DND-41 (cell line): ENCODE results near the gene EDC3.

Experiments used
- ATAC-seq: fragments of 200-7000 bp; cut with Tn5 transposase; 3 replicates; pipeline ENCODE4 v1.9.1; 2021; ENCODE audit warnings: low read depth; ENCODE audit not compliant: insufficient read depth
- DNase-seq: peaks from one replicate; pipeline ENCODE4 v3.0.0-alpha.2; 2020
- H2AFZ ChIP-seq: 2 replicates; pipeline ENCODE4 v1.6.0; 2012; ENCODE audit warnings: low read depth, low read length
- H3K27ac ChIP-seq: 2 replicates; pipeline ENCODE4 v1.5.1; 2012; ENCODE audit warnings: low read length, inconsistent platforms
- H3K27me3 ChIP-seq: fragments of 200-600 bp; sonication (generic); 2 replicates; pipeline ENCODE4 v1.6.0; 2012; ENCODE audit warnings: low read length, mild to moderate bottlenecking, inconsistent platforms; ENCODE audit not compliant: insufficient read depth, poor library complexity
- H3K36me3 ChIP-seq: 2 replicates; pipeline ENCODE4 v1.5.1; 2012; ENCODE audit warnings: low read length, inconsistent platforms; ENCODE audit not compliant: insufficient read depth
- H3K4me1 ChIP-seq: 2 replicates; pipeline ENCODE4 v1.5.1; 2012; ENCODE audit warnings: mild to moderate bottlenecking, low read length; ENCODE audit not compliant: insufficient read depth
- H3K4me2 ChIP-seq: 2 replicates; pipeline ENCODE4 v1.6.0; 2012; ENCODE audit warnings: mild to moderate bottlenecking, moderate library complexity, low read length, inconsistent platforms; ENCODE audit not compliant: insufficient read depth
- H3K4me3 ChIP-seq, 2 experiments: fragments of 200-600 bp in 1 of 2; shearing (Covaris generic) in 1 of 2; 2 replicates each; pipeline ENCODE4 v1.5.1; 2012 to 2016; ENCODE audit warnings: inconsistent platforms in 2 of 2, low read length in 2 of 2, mild to moderate bottlenecking in 2 of 2, low read depth in 1 of 2, moderate library complexity in 1 of 2
- H3K79me2 ChIP-seq: 2 replicates; pipeline ENCODE4 v1.6.0; 2012; ENCODE audit warnings: low read length, inconsistent platforms; ENCODE audit not compliant: insufficient read depth
- H3K9ac ChIP-seq: 2 replicates; pipeline ENCODE4 v1.6.0; 2012; ENCODE audit warnings: low read depth, mild to moderate bottlenecking, inconsistent platforms, low read length, moderate library complexity
- H3K9me3 ChIP-seq: 2 replicates; pipeline ENCODE4 v1.5.1; 2012; ENCODE audit warnings: low read length, moderate library complexity, mild to moderate bottlenecking, inconsistent platforms; ENCODE audit not compliant: insufficient read depth, severe bottlenecking
- H4K20me1 ChIP-seq: 2 replicates; pipeline ENCODE4 v1.6.0; 2012; ENCODE audit warnings: low read length; ENCODE audit not compliant: insufficient read depth
- CTCF ChIP-seq: IDR thresholded peaks from 2 replicates; pipeline ENCODE4 v1.5.1; 2012; ENCODE audit warnings: borderline replicate concordance, low read length, moderate library complexity, mild to moderate bottlenecking; ENCODE audit not compliant: poor library complexity, severe bottlenecking; ENCODE audit errors: extremely low read depth
- EZH2 ChIP-seq: IDR thresholded peaks from 3 replicates; pipeline ENCODE4 v1.6.1; 2012; ENCODE audit warnings: borderline replicate concordance, low read depth, mild to moderate bottlenecking, moderate library complexity, low read length, inconsistent platforms; ENCODE audit not compliant: severe bottlenecking

The EDC3 gene

GRCh38 chr15:74727727-74728126, 31.9 kb upstream of the EDC3 start:
- Histone ChIP-seq H4K20me1 (no peaks in the 10 kb centered on the region), H3K9ac (no peak overlapping the region), H3K4me2 (no peak overlapping the region), H3K27ac (no peak overlapping the region), H3K9me3 (no peaks in the 10 kb centered on the region), H3K4me1 (no peaks in the 10 kb centered on the region), H3K27me3 (peaks cover 6% of the 10 kb centered on the region), H3K79me2 (no peaks in the 10 kb centered on the region), H3K36me3 (no peaks in the 10 kb centered on the region), H2AFZ (no peak overlapping the region), H3K4me3 (no peak overlapping the region)
- no peak for TF ChIP-seq CTCF
- no peak for TF ChIP-seq EZH2
- ATAC-seq (no peak), DNase-seq (no peak)

GRCh38 chr15:74726774-74727164, 30.9 kb upstream of the EDC3 start:
- H3K27ac ChIP-seq, result no peak overlapping the region
- ATAC-seq, result no peak
- no peak for TF ChIP-seq EZH2
- TF ChIP-seq CTCF, result no peak
- no peaks in the 10 kb centered on the region for H4K20me1 ChIP-seq
- H3K4me1 ChIP-seq, result no peaks in the 10 kb centered on the region
- no peak overlapping the region for H2AFZ ChIP-seq
- H3K36me3 ChIP-seq, result no peaks in the 10 kb centered on the region
- H3K79me2 ChIP-seq, result no peaks in the 10 kb centered on the region
- no peak for DNase-seq
- H3K4me2 ChIP-seq, result no peak overlapping the region
- H3K9ac ChIP-seq, result no peak overlapping the region
- H3K4me3 ChIP-seq, result no peak overlapping the region
- H3K9me3 ChIP-seq, result no peaks in the 10 kb centered on the region
- H3K27me3 ChIP-seq, result peaks cover 8% of the 10 kb centered on the region

- H3K4me2 ChIP-seq, result no peak overlapping the region
- no peaks in the 10 kb centered on the region for H3K4me1 ChIP-seq
- H3K27me3 ChIP-seq, result peaks cover 8% of the 10 kb centered on the region
- H3K79me2 ChIP-seq, result no peaks in the 10 kb centered on the region
- H4K20me1 ChIP-seq, result no peaks in the 10 kb centered on the region
- ATAC-seq (no peak), DNase-seq (no peak)
- no peak overlapping the region for H2AFZ ChIP-seq
- H3K9ac ChIP-seq, result no peak overlapping the region
- TF ChIP-seq CTCF, result no peak
- TF ChIP-seq EZH2, result no peak
- no peak overlapping the region for H3K27ac ChIP-seq
- no peaks in the 10 kb centered on the region for H3K9me3 ChIP-seq
- no peaks in the 10 kb centered on the region for H3K36me3 ChIP-seq
- no peak overlapping the region for H3K4me3 ChIP-seq
These were observed 30.3 kb upstream of the EDC3 start for GRCh38 chr15:74725845-74726773.
